K562 (cell line): Measurements from ENCODE around the gene PTGR3. TPM values are rescaled to one million over a fixed set of nuclear protein-coding genes. Genes with fewer than 3 reads are reported as not detected.

Experiments
- MGA ChIP-seq: fragments of 450-650 bp; IDR thresholded peaks from 2 replicates; pipeline ENCODE4 v1.6.1; 2016; ENCODE audit warnings: mild to moderate bottlenecking, moderate library complexity
- RUNX1 ChIP-seq: sonication (generic); IDR thresholded peaks from 2 replicates; pipeline ENCODE4 v1.6.1; 2016; ENCODE audit warnings: antibody characterized with exemption, low read depth
- polyA plus RNA-seq, 8 experiments: library from polyadenylated mRNA; depleted of rRNA in 4 of 8; stranded (reverse) in 5 of 8; unstranded in 3 of 8; fragments of >200 nt; fragmentation: Nextera tagmentation in 2 of 8; fragmentation: Illumina TruSeq in 1 of 8; extraction: Ambion mirVana in 2 of 8; extraction: Trizol in 1 of 8; gene quantifications; 2 replicates each; pipeline versions ENCODE4 v1.2.1 to v1.2.3, GENCODE V29; 2011 to 2014; ENCODE audit warnings: inconsistent platforms in 1 of 8, missing spikeins in 1 of 8
- total RNA-seq, 7 experiments: library from RNA; depleted of rRNA in 6 of 7; stranded (reverse); fragments of >200 nt in 6 of 7; fragmentation: Illumina TruSeq in 2 of 7; extraction: Trizol in 2 of 7; gene quantifications; 2 replicates each; pipeline versions ENCODE4 v1.2.1 to v1.2.3, GENCODE V29; 2011 to 2021; ENCODE audit warnings: low replicate concordance in 1 of 7

PTGR3 gene
- total and polyA plus RNA-seq, 9 of the 15 experiments (the other 6 are each of a cell fraction or from before 2014, with no cell fraction given) = 4.1 to 32.3 (median 15.3) TPM

- no peak for TF ChIP-seq MGA
- TF ChIP-seq RUNX1 = no peak
These were observed 32.8 kb upstream of the PTGR3 start (continued) for GRCh38 chr18:75241705-75242104.
